ENCODE measurements around the gene KLC4.

KLC4 gene

GRCh38 chr6:43123461-43124314, 64.3 kb downstream of the KLC4 start:
- DNase-seq (ENCODE audit: low spot score), result no peak
- FAIRE-seq, result no peak

- FAIRE-seq (no peak), DNase-seq (ENCODE audit: low spot score) (no peak)
Observed at GRCh38 chr6:43124481-43124880, 65.0 kb downstream of the KLC4 start.

Data from RCC 7860 (cell line).